WTC11 (cell line): ENCODE results near the gene SORT1. TPM values are rescaled to one million over a fixed set of nuclear protein-coding genes. Genes with fewer than 3 reads are reported as not detected.
A peak's percentile ranks its signal among the peaks of the same experiment; 100 is the strongest.

Experiments used
- ATF1 ChIP-seq: sonication (generic); formaldehyde crosslinking; IDR thresholded peaks from 2 replicates; pipeline ENCODE4 v1.8.1; 2023; ENCODE audit warnings: mild to moderate bottlenecking, moderate library complexity, missing genetic modification reagents
- CREB1 ChIP-seq: sonication (generic); formaldehyde crosslinking; IDR thresholded peaks from 2 replicates; pipeline ENCODE4 v1.8.0; 2023; ENCODE audit warnings: mild to moderate bottlenecking, missing genetic modification reagents
- ETV6 ChIP-seq: sonication (generic); formaldehyde crosslinking; IDR thresholded peaks from 2 replicates; pipeline ENCODE4 v1.8.1; 2022; ENCODE audit warnings: mild to moderate bottlenecking, missing genetic modification reagents
- HMGA2 ChIP-seq: fragments of 250-450 bp; sonication (Bioruptor Pico); IDR thresholded peaks from 2 replicates; pipeline ENCODE4 v1.4.0; 2021; ENCODE audit warnings: mild to moderate bottlenecking, moderate library complexity
- JAZF1 ChIP-seq: fragments of 250-450 bp; sonication (Bioruptor Pico); IDR thresholded peaks from 2 replicates; pipeline ENCODE4 v1.9.0; 2021; ENCODE audit warnings: moderate library complexity, mild to moderate bottlenecking, inconsistent platforms
- JUN ChIP-seq: sonication (generic); formaldehyde crosslinking; IDR thresholded peaks from 2 replicates; pipeline ENCODE4 v1.8.0; 2023; ENCODE audit warnings: mild to moderate bottlenecking, missing genetic modification reagents
- KAT7 ChIP-seq: sonication (generic); formaldehyde crosslinking; IDR thresholded peaks from 2 replicates; pipeline ENCODE4 v1.8.1; 2023; ENCODE audit warnings: missing genetic modification reagents, mild to moderate bottlenecking, borderline replicate concordance
- MYBL2 ChIP-seq: sonication (generic); formaldehyde crosslinking; IDR thresholded peaks from 2 replicates; pipeline ENCODE4 v1.8.1; 2023; ENCODE audit warnings: mild to moderate bottlenecking, moderate library complexity, missing genetic modification reagents
- NFE2L1 ChIP-seq: sonication (generic); formaldehyde crosslinking; IDR thresholded peaks from 2 replicates; pipeline ENCODE4 v1.8.1; 2023; ENCODE audit warnings: missing genetic modification reagents
- NR1H2 ChIP-seq: sonication (generic); formaldehyde crosslinking; IDR thresholded peaks from 2 replicates; pipeline ENCODE4 v1.9.0; 2021; ENCODE audit warnings: mild to moderate bottlenecking, moderate library complexity, missing genetic modification reagents
- NR3C1 ChIP-seq: sonication (generic); formaldehyde crosslinking; conservative IDR thresholded peaks from 2 replicates; pipeline ENCODE4 v1.8.1; 2023; ENCODE audit warnings: low read depth, mild to moderate bottlenecking, missing genetic modification reagents
- SMAD3 ChIP-seq: sonication (generic); formaldehyde crosslinking; IDR thresholded peaks from 2 replicates; pipeline ENCODE4 v1.8.0; 2022; ENCODE audit warnings: missing genetic modification reagents, mild to moderate bottlenecking, borderline replicate concordance
- SOX15 ChIP-seq: fragments of 250-450 bp; sonication (Bioruptor Pico); IDR thresholded peaks from 2 replicates; pipeline ENCODE4 v1.9.0; 2021; ENCODE audit warnings: mild to moderate bottlenecking
- TP53 ChIP-seq: sonication (generic); formaldehyde crosslinking; IDR thresholded peaks from 2 replicates; pipeline ENCODE4 v1.8.1; 2023; ENCODE audit warnings: mild to moderate bottlenecking, missing genetic modification reagents
- ZNF138 ChIP-seq: sonication (generic); formaldehyde crosslinking; conservative IDR thresholded peaks from 2 replicates; pipeline ENCODE4 v1.8.1; 2022; ENCODE audit warnings: mild to moderate bottlenecking, moderate library complexity, missing genetic modification reagents
- ZNF263 ChIP-seq: sonication (generic); formaldehyde crosslinking; IDR thresholded peaks from 2 replicates; pipeline ENCODE4 v1.8.1; 2022; ENCODE audit warnings: low read depth, mild to moderate bottlenecking, moderate library complexity, missing genetic modification reagents
- ZNF396 ChIP-seq: fragments of 250-450 bp; sonication (Bioruptor Pico); IDR thresholded peaks from 2 replicates; pipeline ENCODE4 v1.8.0; 2021; ENCODE audit warnings: mild to moderate bottlenecking, moderate library complexity, borderline replicate concordance
- ZNF423 ChIP-seq: fragments of 250-450 bp; sonication (Bioruptor Pico); IDR thresholded peaks from 2 replicates; pipeline ENCODE4 v2.1.2; 2022; ENCODE audit warnings: mild to moderate bottlenecking, moderate library complexity
- total RNA-seq: library from RNA; stranded (reverse); gene quantifications from 3 replicates; pipeline ENCODE4 v1.2.3, GENCODE V29; 2021
- TF ChIP-seq, protein P1 (sequence below): fragments of 250-450 bp; sonication (Bioruptor Pico); IDR thresholded peaks from 2 replicates; pipeline ENCODE4 v1.9.0; 2021; ENCODE audit warnings: moderate library complexity, mild to moderate bottlenecking, inconsistent platforms, borderline replicate concordance
- TF ChIP-seq, protein P2 (sequence below): fragments of 250-450 bp; sonication (Bioruptor Pico); conservative IDR thresholded peaks from 2 replicates; pipeline ENCODE4 v1.9.0; 2021; ENCODE audit warnings: mild to moderate bottlenecking
- TF ChIP-seq, protein P3 (sequence below): fragments of 250-450 bp; sonication (Bioruptor Pico); IDR thresholded peaks from 2 replicates; pipeline ENCODE4 v1.9.0; 2021; ENCODE audit warnings: mild to moderate bottlenecking, borderline replicate concordance
- TF ChIP-seq, protein P4 (sequence below): fragments of 250-450 bp; sonication (Bioruptor Pico); IDR thresholded peaks from 2 replicates; pipeline ENCODE4 v1.9.0; 2021; ENCODE audit warnings: mild to moderate bottlenecking
- TF ChIP-seq, protein P5 (sequence below): sonication (generic); formaldehyde crosslinking; IDR thresholded peaks from 2 replicates; pipeline ENCODE4 v1.8.0; 2022; ENCODE audit warnings: mild to moderate bottlenecking, missing genetic modification reagents
- TF ChIP-seq, protein P6 (sequence below): sonication (generic); formaldehyde crosslinking; IDR thresholded peaks from 2 replicates; pipeline ENCODE4 v1.8.0; 2022; ENCODE audit warnings: missing genetic modification reagents

The SORT1 gene
- total RNA-seq, 1 experiment from 2014 or later: 55.9 TPM

DNA sequence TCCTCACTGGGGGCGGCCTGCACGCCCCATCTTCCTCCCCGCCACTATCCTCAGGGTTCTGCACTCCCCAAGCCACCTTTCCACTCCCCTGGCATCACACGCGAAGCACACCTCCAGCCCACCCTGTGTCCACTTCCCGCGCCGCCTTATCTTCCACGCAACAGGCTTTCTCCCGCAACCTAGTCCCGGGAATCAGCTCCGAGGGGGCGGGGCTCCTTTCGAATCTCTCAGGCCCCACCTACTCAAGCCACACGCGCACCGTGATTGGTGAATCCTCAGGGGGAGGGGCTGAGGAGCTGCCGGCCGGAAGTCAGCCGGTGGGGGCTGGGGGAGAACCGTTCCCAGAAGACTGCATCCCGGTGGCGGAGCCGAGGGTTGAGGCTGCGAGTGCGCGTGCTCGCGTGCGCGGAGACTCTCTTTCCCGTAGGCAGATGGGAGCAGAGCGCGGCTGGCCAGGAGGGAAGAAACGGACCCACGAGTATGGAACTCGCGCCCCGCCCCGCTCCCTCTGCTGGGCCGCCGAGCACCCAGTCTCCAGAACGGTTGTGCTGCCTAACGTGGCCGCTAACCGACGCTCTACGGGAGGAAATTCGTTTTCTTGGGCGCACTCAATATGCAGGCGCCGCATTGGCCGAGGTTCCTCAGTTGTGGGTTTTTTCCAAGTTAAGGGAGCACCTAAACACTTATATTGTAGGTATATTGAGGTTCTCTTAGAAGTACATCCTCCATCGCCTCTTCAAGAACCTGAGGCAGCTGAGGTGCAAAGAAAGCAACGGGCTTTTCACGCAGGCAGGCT is 114.6 kb downstream of the SORT1 start, which contains the start of gene PSRC1 (continued):
- TF ChIP-seq JUN (CRISPR knock-in tag) (no peak), ETV6 (CRISPR knock-in tag) (peak; percentile 82; the same call in 1 of the 2 replicates), ZNF263 (CRISPR knock-in tag) (no peak), MYBL2 (CRISPR knock-in tag) (peak; percentile 99), ZNF396 (no peak), NR3C1 (CRISPR knock-in tag) (no peak), SMAD3 (CRISPR knock-in tag) (peak; percentile 70; the same call in 1 of the 2 replicates), NFE2L1 (CRISPR knock-in tag) (peak; percentile 69), TP53 (no peak), ATF1 (no peak), CREB1 (CRISPR knock-in tag) (no peak), ZNF138 (CRISPR knock-in tag) (no peak), KAT7 (CRISPR knock-in tag) (no peak), ZNF423 (CRISPR knock-in tag) (no peak), SOX15 (CRISPR knock-in tag) (no peak), HMGA2 (CRISPR knock-in tag) (no peak), NR1H2 (no peak), JAZF1 (CRISPR knock-in tag) (no peak)
- TF ChIP-seq, protein P1, sequence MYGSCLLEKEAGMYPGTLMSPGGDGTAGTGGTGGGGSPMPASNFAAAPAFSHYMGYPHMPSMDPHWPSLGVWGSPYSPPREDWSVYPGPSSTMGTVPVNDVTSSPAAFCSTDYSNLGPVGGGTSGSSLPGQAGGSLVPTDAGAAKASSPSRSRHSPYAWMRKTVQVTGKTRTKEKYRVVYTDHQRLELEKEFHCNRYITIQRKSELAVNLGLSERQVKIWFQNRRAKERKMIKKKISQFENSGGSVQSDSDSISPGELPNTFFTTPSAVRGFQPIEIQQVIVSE: no peak
- TF ChIP-seq, protein P2, sequence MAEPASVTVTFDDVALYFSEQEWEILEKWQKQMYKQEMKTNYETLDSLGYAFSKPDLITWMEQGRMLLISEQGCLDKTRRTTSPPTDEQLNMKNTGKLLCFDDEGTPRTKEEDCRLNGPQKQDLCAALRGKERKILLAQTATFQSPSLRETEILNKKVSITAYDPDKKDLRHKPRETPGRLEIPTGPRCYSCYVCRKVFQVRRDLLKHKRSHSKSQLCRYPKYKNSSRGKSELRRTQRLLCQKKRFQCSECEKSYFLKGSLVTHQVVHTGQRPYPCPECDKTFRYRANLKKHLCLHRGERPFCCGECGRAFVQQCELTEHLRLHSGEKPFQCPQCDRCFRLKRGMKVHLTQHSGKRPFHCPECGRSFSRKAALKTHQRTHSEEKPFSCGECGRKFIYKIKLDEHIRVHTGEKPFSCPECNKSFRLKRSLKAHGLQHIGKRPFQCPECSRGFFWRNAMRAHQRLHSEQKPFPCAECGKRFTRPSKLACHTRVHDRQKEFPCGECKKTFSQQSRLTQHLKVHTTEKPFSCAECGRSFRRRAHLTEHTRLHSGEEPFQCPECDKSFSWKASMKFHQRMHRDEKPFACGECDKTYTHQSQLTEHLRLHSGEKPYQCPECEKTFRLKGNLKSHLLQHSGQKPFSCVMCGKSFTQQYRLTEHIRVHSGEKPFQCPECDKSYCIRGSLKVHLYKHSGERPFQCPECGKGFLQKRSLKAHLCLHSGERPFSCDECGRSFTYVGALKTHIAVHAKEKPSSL (CRISPR knock-in tag): no peak
- TF ChIP-seq, protein P3, sequence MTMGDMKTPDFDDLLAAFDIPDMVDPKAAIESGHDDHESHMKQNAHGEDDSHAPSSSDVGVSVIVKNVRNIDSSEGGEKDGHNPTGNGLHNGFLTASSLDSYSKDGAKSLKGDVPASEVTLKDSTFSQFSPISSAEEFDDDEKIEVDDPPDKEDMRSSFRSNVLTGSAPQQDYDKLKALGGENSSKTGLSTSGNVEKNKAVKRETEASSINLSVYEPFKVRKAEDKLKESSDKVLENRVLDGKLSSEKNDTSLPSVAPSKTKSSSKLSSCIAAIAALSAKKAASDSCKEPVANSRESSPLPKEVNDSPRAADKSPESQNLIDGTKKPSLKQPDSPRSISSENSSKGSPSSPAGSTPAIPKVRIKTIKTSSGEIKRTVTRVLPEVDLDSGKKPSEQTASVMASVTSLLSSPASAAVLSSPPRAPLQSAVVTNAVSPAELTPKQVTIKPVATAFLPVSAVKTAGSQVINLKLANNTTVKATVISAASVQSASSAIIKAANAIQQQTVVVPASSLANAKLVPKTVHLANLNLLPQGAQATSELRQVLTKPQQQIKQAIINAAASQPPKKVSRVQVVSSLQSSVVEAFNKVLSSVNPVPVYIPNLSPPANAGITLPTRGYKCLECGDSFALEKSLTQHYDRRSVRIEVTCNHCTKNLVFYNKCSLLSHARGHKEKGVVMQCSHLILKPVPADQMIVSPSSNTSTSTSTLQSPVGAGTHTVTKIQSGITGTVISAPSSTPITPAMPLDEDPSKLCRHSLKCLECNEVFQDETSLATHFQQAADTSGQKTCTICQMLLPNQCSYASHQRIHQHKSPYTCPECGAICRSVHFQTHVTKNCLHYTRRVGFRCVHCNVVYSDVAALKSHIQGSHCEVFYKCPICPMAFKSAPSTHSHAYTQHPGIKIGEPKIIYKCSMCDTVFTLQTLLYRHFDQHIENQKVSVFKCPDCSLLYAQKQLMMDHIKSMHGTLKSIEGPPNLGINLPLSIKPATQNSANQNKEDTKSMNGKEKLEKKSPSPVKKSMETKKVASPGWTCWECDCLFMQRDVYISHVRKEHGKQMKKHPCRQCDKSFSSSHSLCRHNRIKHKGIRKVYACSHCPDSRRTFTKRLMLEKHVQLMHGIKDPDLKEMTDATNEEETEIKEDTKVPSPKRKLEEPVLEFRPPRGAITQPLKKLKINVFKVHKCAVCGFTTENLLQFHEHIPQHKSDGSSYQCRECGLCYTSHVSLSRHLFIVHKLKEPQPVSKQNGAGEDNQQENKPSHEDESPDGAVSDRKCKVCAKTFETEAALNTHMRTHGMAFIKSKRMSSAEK (CRISPR knock-in tag): no peak
- TF ChIP-seq, protein P4, sequence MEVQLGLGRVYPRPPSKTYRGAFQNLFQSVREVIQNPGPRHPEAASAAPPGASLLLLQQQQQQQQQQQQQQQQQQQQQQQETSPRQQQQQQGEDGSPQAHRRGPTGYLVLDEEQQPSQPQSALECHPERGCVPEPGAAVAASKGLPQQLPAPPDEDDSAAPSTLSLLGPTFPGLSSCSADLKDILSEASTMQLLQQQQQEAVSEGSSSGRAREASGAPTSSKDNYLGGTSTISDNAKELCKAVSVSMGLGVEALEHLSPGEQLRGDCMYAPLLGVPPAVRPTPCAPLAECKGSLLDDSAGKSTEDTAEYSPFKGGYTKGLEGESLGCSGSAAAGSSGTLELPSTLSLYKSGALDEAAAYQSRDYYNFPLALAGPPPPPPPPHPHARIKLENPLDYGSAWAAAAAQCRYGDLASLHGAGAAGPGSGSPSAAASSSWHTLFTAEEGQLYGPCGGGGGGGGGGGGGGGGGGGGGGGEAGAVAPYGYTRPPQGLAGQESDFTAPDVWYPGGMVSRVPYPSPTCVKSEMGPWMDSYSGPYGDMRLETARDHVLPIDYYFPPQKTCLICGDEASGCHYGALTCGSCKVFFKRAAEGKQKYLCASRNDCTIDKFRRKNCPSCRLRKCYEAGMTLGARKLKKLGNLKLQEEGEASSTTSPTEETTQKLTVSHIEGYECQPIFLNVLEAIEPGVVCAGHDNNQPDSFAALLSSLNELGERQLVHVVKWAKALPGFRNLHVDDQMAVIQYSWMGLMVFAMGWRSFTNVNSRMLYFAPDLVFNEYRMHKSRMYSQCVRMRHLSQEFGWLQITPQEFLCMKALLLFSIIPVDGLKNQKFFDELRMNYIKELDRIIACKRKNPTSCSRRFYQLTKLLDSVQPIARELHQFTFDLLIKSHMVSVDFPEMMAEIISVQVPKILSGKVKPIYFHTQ (CRISPR knock-in tag): no peak
- TF ChIP-seq, protein P5, sequence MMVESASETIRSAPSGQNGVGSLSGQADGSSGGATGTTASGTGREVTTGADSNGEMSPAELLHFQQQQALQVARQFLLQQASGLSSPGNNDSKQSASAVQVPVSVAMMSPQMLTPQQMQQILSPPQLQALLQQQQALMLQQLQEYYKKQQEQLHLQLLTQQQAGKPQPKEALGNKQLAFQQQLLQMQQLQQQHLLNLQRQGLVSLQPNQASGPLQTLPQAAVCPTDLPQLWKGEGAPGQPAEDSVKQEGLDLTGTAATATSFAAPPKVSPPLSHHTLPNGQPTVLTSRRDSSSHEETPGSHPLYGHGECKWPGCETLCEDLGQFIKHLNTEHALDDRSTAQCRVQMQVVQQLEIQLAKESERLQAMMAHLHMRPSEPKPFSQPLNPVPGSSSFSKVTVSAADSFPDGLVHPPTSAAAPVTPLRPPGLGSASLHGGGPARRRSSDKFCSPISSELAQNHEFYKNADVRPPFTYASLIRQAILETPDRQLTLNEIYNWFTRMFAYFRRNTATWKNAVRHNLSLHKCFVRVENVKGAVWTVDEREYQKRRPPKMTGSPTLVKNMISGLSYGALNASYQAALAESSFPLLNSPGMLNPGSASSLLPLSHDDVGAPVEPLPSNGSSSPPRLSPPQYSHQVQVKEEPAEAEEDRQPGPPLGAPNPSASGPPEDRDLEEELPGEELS (CRISPR knock-in tag): peak; percentile 42; the same call in 1 of the 2 replicates
- TF ChIP-seq, protein P6, sequence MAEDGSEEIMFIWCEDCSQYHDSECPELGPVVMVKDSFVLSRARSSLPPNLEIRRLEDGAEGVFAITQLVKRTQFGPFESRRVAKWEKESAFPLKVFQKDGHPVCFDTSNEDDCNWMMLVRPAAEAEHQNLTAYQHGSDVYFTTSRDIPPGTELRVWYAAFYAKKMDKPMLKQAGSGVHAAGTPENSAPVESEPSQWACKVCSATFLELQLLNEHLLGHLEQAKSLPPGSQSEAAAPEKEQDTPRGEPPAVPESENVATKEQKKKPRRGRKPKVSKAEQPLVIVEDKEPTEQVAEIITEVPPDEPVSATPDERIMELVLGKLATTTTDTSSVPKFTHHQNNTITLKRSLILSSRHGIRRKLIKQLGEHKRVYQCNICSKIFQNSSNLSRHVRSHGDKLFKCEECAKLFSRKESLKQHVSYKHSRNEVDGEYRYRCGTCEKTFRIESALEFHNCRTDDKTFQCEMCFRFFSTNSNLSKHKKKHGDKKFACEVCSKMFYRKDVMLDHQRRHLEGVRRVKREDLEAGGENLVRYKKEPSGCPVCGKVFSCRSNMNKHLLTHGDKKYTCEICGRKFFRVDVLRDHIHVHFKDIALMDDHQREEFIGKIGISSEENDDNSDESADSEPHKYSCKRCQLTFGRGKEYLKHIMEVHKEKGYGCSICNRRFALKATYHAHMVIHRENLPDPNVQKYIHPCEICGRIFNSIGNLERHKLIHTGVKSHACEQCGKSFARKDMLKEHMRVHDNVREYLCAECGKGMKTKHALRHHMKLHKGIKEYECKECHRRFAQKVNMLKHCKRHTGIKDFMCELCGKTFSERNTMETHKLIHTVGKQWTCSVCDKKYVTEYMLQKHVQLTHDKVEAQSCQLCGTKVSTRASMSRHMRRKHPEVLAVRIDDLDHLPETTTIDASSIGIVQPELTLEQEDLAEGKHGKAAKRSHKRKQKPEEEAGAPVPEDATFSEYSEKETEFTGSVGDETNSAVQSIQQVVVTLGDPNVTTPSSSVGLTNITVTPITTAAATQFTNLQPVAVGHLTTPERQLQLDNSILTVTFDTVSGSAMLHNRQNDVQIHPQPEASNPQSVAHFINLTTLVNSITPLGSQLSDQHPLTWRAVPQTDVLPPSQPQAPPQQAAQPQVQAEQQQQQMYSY: no peak
